H9 (cell line): Measurements from ENCODE around the gene ATP8A2. TPM values are rescaled to one million over a fixed set of nuclear protein-coding genes. Genes with fewer than 3 reads are reported as not detected.

Source experiments
- DNase-seq: peaks from one replicate; pipeline ENCODE4 v3.0.0-alpha.2; 2017
- H2AFZ ChIP-seq: one replicate; pipeline ENCODE4 v1.6.1; 2013; ENCODE audit warnings: mild to moderate bottlenecking, low read length, control low read depth, moderate library complexity
- H2AK5ac ChIP-seq: 2 replicates; pipeline ENCODE4 v1.6.1; 2013; ENCODE audit warnings: low read length, control low read depth, mixed read lengths; ENCODE audit not compliant: insufficient read length
- H2BK120ac ChIP-seq: one replicate; pipeline ENCODE4 v1.6.1; 2013; ENCODE audit warnings: low read depth, mild to moderate bottlenecking, low read length, control low read depth, inconsistent platforms; ENCODE audit not compliant: poor library complexity, severe bottlenecking
- H2BK12ac ChIP-seq: 2 replicates; pipeline ENCODE4 v1.6.1; 2013; ENCODE audit warnings: low read length, control low read depth, mixed read lengths, low read depth; ENCODE audit not compliant: insufficient read length
- H2BK15ac ChIP-seq: 2 replicates; pipeline ENCODE4 v1.6.1; 2013; ENCODE audit warnings: low read depth, low read length, control low read depth
- H2BK20ac ChIP-seq: one replicate; pipeline ENCODE4 v1.6.1; 2013; ENCODE audit warnings: low read depth, mild to moderate bottlenecking, low read length, control low read depth, inconsistent platforms; ENCODE audit not compliant: poor library complexity, severe bottlenecking
- H2BK5ac ChIP-seq: 2 replicates; pipeline ENCODE4 v1.6.1; 2013; ENCODE audit warnings: low read length, control low read depth, mixed read lengths; ENCODE audit not compliant: insufficient read length
- H3K14ac ChIP-seq: 2 replicates; pipeline ENCODE4 v1.6.1; 2013; ENCODE audit warnings: low read length, control low read depth; ENCODE audit not compliant: insufficient read depth
- H3K18ac ChIP-seq: 2 replicates; pipeline ENCODE4 v1.6.1; 2013; ENCODE audit warnings: low read depth, mild to moderate bottlenecking, mixed read lengths, low read length, control low read depth; ENCODE audit not compliant: insufficient read length
- H3K23ac ChIP-seq: 2 replicates; pipeline ENCODE4 v1.6.1; 2013; ENCODE audit warnings: low read length, control low read depth, mixed read lengths, low read depth; ENCODE audit not compliant: insufficient read length
- H3K23me2 ChIP-seq: 2 replicates; pipeline ENCODE4 v1.6.1; 2013; ENCODE audit warnings: low read depth, mild to moderate bottlenecking, mixed read lengths, low read length, control low read depth; ENCODE audit not compliant: insufficient read length, poor library complexity, severe bottlenecking
- H3K27ac ChIP-seq: 2 replicates; pipeline ENCODE4 v1.5.1; 2013; ENCODE audit warnings: low read length, control low read depth, mixed read lengths, low read depth; ENCODE audit not compliant: insufficient read length
- H3K27me3 ChIP-seq: 2 replicates; pipeline ENCODE4 v1.6.1; 2013; ENCODE audit warnings: low read length, control low read depth, inconsistent platforms; ENCODE audit not compliant: insufficient read depth
- H3K4ac ChIP-seq: 2 replicates; pipeline ENCODE4 v1.6.1; 2013; ENCODE audit warnings: low read depth, mild to moderate bottlenecking, control low read depth, inconsistent platforms, low read length, moderate library complexity
- H3K4me1 ChIP-seq: 2 replicates; pipeline ENCODE4 v1.6.1; 2013; ENCODE audit warnings: low read length, control low read depth, inconsistent platforms; ENCODE audit not compliant: insufficient read depth
- H3K4me2 ChIP-seq: 2 replicates; pipeline ENCODE4 v1.6.1; 2013; ENCODE audit warnings: low read length, control low read depth, mixed read lengths; ENCODE audit not compliant: insufficient read length, insufficient read depth
- H3K56ac ChIP-seq: 2 replicates; pipeline ENCODE4 v1.6.1; 2013; ENCODE audit warnings: low read depth, mild to moderate bottlenecking, mixed read lengths, low read length, control low read depth; ENCODE audit not compliant: insufficient read length
- H3K79me1 ChIP-seq: 2 replicates; pipeline ENCODE4 v1.6.1; 2013; ENCODE audit warnings: low read depth, mild to moderate bottlenecking, moderate library complexity, low read length, control low read depth, inconsistent platforms; ENCODE audit not compliant: insufficient read depth, poor library complexity, severe bottlenecking
- H3K79me2 ChIP-seq: 2 replicates; pipeline ENCODE4 v1.6.1; 2013; ENCODE audit warnings: low read length, control low read depth, inconsistent platforms; ENCODE audit not compliant: insufficient read depth
- H3K9ac ChIP-seq: 2 replicates; pipeline ENCODE4 v1.6.1; 2013; ENCODE audit warnings: low read length, control low read depth, mixed read lengths; ENCODE audit not compliant: insufficient read length; ENCODE audit errors: extremely low read depth
- H3K9me3 ChIP-seq: one replicate; pipeline ENCODE4 v1.6.1; 2013; ENCODE audit warnings: low read depth, low read length, inconsistent platforms; ENCODE audit not compliant: control insufficient read depth
- H3T11ph ChIP-seq: one replicate; pipeline ENCODE4 v1.6.1; 2013; ENCODE audit warnings: mild to moderate bottlenecking, low read length, control low read depth, inconsistent platforms
- H4K20me1 ChIP-seq: one replicate; pipeline ENCODE4 v1.6.1; 2013; ENCODE audit not compliant: control insufficient read depth, insufficient read length, insufficient read depth
- H4K5ac ChIP-seq: 2 replicates; pipeline ENCODE4 v1.6.1; 2013; ENCODE audit warnings: low read depth, mild to moderate bottlenecking, mixed read lengths, low read length, control low read depth; ENCODE audit not compliant: insufficient read length
- H4K8ac ChIP-seq: replicated peaks from 2 replicates; pipeline ENCODE4 v1.6.1; 2013; ENCODE audit warnings: low read length, control low read depth, mixed read lengths, low read depth; ENCODE audit not compliant: insufficient read length
- H4K91ac ChIP-seq: 2 replicates; pipeline ENCODE4 v1.6.1; 2013; ENCODE audit warnings: low read depth, mild to moderate bottlenecking, moderate library complexity, mixed read lengths, low read length, control low read depth; ENCODE audit not compliant: insufficient read length
- H3K27ac Mint-ChIP-seq, 3 experiments: 2 replicates in 2 of 3; 3 replicates in 1 of 3; pipeline ENCODE4 v1.8.0; 2020 to 2021; ENCODE audit warnings: mixed read lengths in 3 of 3, mild to moderate bottlenecking in 1 of 3, moderate library complexity in 1 of 3
- H3K27me3 Mint-ChIP-seq: 2 replicates; pipeline ENCODE4 v1.8.0; 2021; ENCODE audit warnings: low read depth, mild to moderate bottlenecking, moderate library complexity, mixed read lengths
- H3K36me3 Mint-ChIP-seq, 3 experiments: 2 replicates in 2 of 3; 3 replicates in 1 of 3; pipeline ENCODE4 v1.8.0; 2020 to 2021; ENCODE audit warnings: low read depth in 3 of 3, mixed read lengths in 3 of 3; ENCODE audit not compliant: insufficient read depth in 1 of 3
- H3K4me1 Mint-ChIP-seq, 2 experiments: 2 replicates each; pipeline ENCODE4 v1.8.0; 2020; ENCODE audit warnings: mixed read lengths in 2 of 2
- H3K4me3 Mint-ChIP-seq, 2 experiments: 2 replicates in 1 of 2; 3 replicates in 1 of 2; pipeline ENCODE4 v1.8.0; 2020 to 2021; ENCODE audit warnings: mild to moderate bottlenecking in 2 of 2, mixed read lengths in 2 of 2, moderate library complexity in 1 of 2
- H3K9me3 Mint-ChIP-seq, 2 experiments: 2 replicates in 1 of 2; 3 replicates in 1 of 2; pipeline ENCODE4 v1.8.0; 2020; ENCODE audit warnings: mild to moderate bottlenecking in 2 of 2, mixed read lengths in 2 of 2, moderate library complexity in 1 of 2
- CTCF ChIP-seq: fragments of 200-600 bp; sonication (generic); conservative IDR thresholded peaks from 3 replicates; pipeline ENCODE4 v1.8.0; 2021; ENCODE audit warnings: antibody characterized with exemption, mild to moderate bottlenecking
- WGBS: extraction: QIAGEN DNeasy Blood & Tissue Kit; methylation state at CpG from one replicate; pipeline ENCODE4 v1.1.7; 2013; ENCODE audit warnings: missing lambda C conversion rate, low lambda C conversion rate, mixed read lengths; ENCODE audit not compliant: insufficient read length; ENCODE audit errors: extremely low coverage; 5-methylcytosine and 5-hydroxymethylcytosine counted together
- total RNA-seq: library from RNA; stranded (reverse); gene quantifications from 2 replicates; pipeline ENCODE4 v1.2.1, GENCODE V29; 2021

ATP8A2 gene
- total RNA-seq, 1 experiment from 2014 or later, result 18.2 TPM

DNA sequence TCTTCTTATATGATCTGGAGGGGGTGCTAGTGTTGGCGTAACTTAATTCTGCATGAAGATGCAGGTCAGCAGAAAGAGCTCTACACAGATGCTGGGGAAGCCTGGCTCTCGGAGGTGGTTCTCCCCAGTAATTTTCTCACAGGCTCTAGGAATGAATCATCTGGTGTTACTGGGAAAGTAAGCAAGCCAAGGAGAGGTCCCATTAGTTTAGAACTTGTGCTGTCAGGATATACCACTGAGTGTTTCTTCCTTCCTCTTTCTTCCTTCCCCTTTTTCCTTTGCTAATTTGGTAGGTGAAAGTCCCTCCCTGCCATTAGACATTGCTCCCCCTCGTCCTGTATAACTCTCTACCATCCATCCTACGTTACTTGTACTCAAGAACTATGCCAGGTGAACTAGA is 68.3 kb downstream of the ATP8A2 start:
- H3K4me3 Mint-ChIP-seq, result no peak overlapping the region
- H4K5ac ChIP-seq, result no peak overlapping the region
- H2AFZ ChIP-seq, result no peak overlapping the region
- no peaks in the 10 kb centered on the region for H3K4me1 ChIP-seq
- H3K23me2 ChIP-seq, result no peaks in the 10 kb centered on the region
- no peak overlapping the region for H3K56ac ChIP-seq
- no peak overlapping the region for H3K4ac ChIP-seq
- 0 out of 7 replicates have a peak, but pooled peaks cover 0 to 1% (median 0%) of the 10 kb centered on the region in 3 experiments for H3K36me3 Mint-ChIP-seq
- no peak overlapping the region for H3K9ac ChIP-seq
- H3K4me2 ChIP-seq, result no peak overlapping the region
- no peaks in the 10 kb centered on the region for H3K4me1 Mint-ChIP-seq
- WGBS, result no CpG with 5 or more reads among the region's 4 CpGs
- H4K20me1 ChIP-seq, result no peaks in the 10 kb centered on the region
- no peak overlapping the region for H3K14ac ChIP-seq
- no peaks in the 10 kb centered on the region for H3K27me3 ChIP-seq
- no peak for TF ChIP-seq CTCF
- H2BK20ac ChIP-seq, result no peak overlapping the region
- no peak overlapping the region for H2AK5ac ChIP-seq
- no peak overlapping the region for H3K23ac ChIP-seq
- no peaks in the 10 kb centered on the region for H3K9me3 Mint-ChIP-seq
- H3K9me3 ChIP-seq, result no peaks in the 10 kb centered on the region
- no peak overlapping the region for H3T11ph ChIP-seq
- no peak for DNase-seq
- no peaks in the 10 kb centered on the region for H3K79me2 ChIP-seq
- H3K79me1 ChIP-seq, result no peaks in the 10 kb centered on the region
- no peak overlapping the region for H2BK15ac ChIP-seq
- no peaks in the 10 kb centered on the region for H3K27me3 Mint-ChIP-seq
- H2BK12ac ChIP-seq, result no peak overlapping the region
- no peak overlapping the region for H4K8ac ChIP-seq
- H3K27ac ChIP-seq, result no peak overlapping the region
- H2BK5ac ChIP-seq, result no peak overlapping the region
- H3K18ac ChIP-seq, result no peak overlapping the region
- no peak overlapping the region for H3K27ac Mint-ChIP-seq
- no peak overlapping the region for H2BK120ac ChIP-seq
- H4K91ac ChIP-seq, result no peak overlapping the region
